A673 (cell line): ENCODE data around the gene MEX3D.

Source experiments
- CTCF ChIP-seq: fragments of 300-800, 200-600 bp; sonication (generic); conservative IDR thresholded peaks from 2 replicates; pipeline ENCODE4 v1.5.1; 2017; ENCODE audit warnings: low read depth, mild to moderate bottlenecking, antibody characterized with exemption, low read length, moderate library complexity, mixed read lengths
- EZH2 ChIP-seq: fragments of 200-600 bp; sonication (generic); IDR thresholded peaks from 2 replicates; pipeline ENCODE4 v1.6.1; 2017; ENCODE audit warnings: borderline replicate concordance, low read depth, mild to moderate bottlenecking, mixed read lengths, antibody characterized with exemption, low read length; ENCODE audit not compliant: poor library complexity, severe bottlenecking

- TF ChIP-seq EZH2 = no peak
- no peak for TF ChIP-seq CTCF
These were observed 45.3 kb downstream of the MEX3D start for GRCh38 chr19:1522838-1523237.
